ENCODE data around the gene ACP6. TPM values are rescaled to one million over a fixed set of nuclear protein-coding genes. Genes with fewer than 3 reads are reported as not detected.

ACP6 gene
- total RNA-seq, 1 donor from 2014 or later = 14.2 TPM

DNA sequence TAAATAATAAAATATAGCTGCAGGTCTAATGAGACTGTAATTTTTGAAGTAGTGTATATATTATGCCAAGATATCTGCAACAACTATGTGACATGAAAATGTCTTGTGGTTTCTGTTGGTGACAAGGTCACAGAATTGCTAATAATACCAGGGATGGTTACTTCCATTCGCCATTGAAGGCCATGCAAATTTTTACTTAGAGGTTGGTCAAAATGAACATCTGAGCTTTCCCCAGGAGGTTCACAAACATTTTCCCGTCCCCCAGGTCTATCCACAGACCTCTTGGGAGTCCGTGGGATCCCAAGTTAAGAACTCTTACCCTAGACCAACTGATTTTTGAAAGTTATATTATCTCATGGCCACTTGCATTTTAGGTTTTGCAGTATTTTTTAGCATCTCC is 66.3 kb downstream of the ACP6 start:
- intact Hi-C loops (cut with DNase I) = no loop called here
- peaks cover 13% of the 10 kb centered on the region for H3K4me1 ChIP-seq
- TF ChIP-seq POLR2AphosphoS5 (IDR thresholded peaks at IDR 0.05; ENCODE audit: insufficient read depth in 1 of 2, low read depth in 1 of 2) (no peak), POLR2A (IDR thresholded peaks at IDR 0.05) (no peak)
- TF ChIP-seq, protein P1, sequence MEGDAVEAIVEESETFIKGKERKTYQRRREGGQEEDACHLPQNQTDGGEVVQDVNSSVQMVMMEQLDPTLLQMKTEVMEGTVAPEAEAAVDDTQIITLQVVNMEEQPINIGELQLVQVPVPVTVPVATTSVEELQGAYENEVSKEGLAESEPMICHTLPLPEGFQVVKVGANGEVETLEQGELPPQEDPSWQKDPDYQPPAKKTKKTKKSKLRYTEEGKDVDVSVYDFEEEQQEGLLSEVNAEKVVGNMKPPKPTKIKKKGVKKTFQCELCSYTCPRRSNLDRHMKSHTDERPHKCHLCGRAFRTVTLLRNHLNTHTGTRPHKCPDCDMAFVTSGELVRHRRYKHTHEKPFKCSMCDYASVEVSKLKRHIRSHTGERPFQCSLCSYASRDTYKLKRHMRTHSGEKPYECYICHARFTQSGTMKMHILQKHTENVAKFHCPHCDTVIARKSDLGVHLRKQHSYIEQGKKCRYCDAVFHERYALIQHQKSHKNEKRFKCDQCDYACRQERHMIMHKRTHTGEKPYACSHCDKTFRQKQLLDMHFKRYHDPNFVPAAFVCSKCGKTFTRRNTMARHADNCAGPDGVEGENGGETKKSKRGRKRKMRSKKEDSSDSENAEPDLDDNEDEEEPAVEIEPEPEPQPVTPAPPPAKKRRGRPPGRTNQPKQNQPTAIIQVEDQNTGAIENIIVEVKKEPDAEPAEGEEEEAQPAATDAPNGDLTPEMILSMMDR (IDR thresholded peaks at IDR 0.05) = no peak
- H3K27ac ChIP-seq = no peak overlapping the region
- no peaks in the 10 kb centered on the region for H3K9me3 ChIP-seq
- no peaks in the 10 kb centered on the region for H3K27me3 ChIP-seq
- no peaks in the 10 kb centered on the region for H3K36me3 ChIP-seq
- no peak overlapping the region for H3K4me3 ChIP-seq
- DNase-seq (ENCODE audit: extremely low spot score in 2 of 2) = no peak

DNA sequence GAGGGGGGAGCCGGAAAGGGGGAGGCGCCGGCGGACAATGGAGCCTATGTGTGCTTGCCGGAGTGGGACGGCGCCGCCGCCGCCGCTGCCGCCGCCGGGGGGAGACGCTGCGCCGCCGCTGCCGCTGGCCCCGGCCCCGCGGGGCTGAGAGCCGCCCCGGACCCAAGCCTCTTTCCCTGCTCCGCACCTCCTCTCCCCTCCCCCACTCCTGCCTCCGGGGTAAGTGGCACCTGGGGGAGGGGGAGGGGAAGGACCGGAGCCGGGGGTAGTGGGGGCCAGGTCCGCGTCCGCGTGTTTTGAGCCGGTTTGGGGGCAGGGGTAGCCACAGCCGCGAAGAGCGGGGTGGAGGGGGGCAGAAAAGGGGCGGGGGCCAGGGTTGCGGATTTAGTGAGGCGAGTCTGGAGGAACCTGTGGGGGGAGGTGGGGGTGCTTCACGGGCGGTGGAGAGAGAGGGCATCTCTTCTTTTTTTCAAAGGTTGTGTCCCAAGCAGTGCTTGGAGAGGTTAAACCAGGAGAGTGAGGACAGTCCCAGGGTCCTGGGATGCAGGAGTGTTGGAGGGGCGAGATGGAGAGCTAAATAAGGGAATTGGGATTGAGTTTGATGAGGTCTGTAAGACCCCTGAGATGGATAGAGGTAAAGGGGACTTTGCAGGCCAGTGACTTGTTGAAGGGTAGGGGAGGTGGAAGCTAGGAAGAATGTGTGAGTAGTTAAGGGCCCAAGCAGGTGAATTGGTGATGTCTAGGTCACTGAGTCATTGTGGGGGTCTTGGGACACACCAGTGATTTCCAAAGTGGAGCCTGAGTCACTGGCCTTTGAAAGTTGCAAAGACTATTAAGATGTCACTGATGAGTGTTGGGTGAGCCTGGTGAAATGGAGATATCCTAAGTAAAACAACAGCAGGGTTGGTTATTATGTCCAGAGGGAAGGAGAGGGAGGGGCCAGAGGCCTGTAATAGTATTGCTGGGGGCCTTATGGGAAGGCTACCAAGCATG is 69.9 kb downstream of the ACP6 start:
- Histone ChIP-seq H3K27me3 (no peaks in the 10 kb centered on the region), H3K27ac (peak overlapping the region; percentile 91), H3K4me1 (peaks cover 22% of the 10 kb centered on the region), H3K36me3 (no peaks in the 10 kb centered on the region), H3K4me3 (peak overlapping the region; percentile 71 to 89), H3K9me3 (no peaks in the 10 kb centered on the region)
- TF ChIP-seq, protein P1 (IDR thresholded peaks at IDR 0.05) = no peak
- peak; percentile 13 to 46 for TF ChIP-seq POLR2A (IDR thresholded peaks at IDR 0.05)
- no peak for DNase-seq (ENCODE audit: extremely low spot score in 2 of 2)
- intact Hi-C loops (cut with DNase I) = loop anchor here (2.0 kb wide), 1 partner anchor 60 kb away; the partner anchor contains the start of gene BCL9

DNA sequence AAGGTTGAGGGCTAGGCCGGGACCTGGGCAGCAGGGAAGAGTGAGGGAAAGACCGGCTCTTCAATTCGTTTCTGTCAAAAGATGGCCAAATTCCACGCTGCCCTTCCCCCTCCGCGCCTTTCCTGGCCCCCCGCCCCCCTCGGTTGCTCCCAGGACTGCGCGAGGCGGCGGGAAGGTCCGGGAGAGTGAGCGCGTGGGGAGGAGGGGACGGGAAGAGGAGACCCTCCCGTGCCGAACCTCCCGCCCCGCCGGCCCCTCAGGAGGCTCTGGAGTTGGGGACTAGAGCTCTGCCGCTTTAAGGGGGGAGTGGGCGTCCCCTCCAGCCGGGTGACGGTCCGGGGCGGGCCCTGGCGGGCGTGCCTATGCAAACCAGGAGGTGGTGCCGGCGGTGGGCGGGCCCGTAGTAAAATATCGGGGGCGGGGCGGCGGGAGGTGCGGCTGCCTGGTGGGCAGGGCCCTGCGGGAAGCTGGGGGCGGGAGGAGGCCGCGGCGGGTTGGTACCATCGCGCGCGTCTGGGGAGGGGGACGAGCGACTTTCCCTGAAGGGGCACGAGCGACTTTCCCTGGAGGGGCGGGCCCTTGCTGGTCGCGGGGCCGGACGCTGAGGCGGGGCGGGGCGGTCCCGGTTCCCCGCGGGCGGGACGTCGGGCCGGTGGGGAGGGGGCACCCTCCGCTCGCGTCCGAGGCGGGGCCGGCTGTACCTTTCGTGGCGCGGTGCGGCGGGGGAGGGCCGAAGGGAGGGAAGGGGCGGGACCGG is 70.8 kb downstream of the ACP6 start:
- peak in 1 of 2 donors; percentile 97 for DNase-seq (ENCODE audit: extremely low spot score in 2 of 2)
- H3K9me3 ChIP-seq = no peaks in the 10 kb centered on the region
- TF ChIP-seq POLR2A (IDR thresholded peaks at IDR 0.05) (peak in 1 of 2 donors; percentile 91), POLR2AphosphoS5 (IDR thresholded peaks at IDR 0.05; ENCODE audit: insufficient read depth in 1 of 2, low read depth in 1 of 2) (peak; percentile 71 to 99)
- TF ChIP-seq, protein P1 (IDR thresholded peaks at IDR 0.05) = no peak
- intact Hi-C loops (cut with DNase I) = loop anchor here (2.0 kb wide), 1 partner anchor 59 kb away; the partner anchor contains the start of gene BCL9
- peak overlapping the region; percentile 91 for H3K27ac ChIP-seq
- H3K27me3 ChIP-seq = no peaks in the 10 kb centered on the region
- H3K4me1 ChIP-seq = peaks cover 22% of the 10 kb centered on the region
- H3K36me3 ChIP-seq = no peaks in the 10 kb centered on the region
- peak overlapping the region; percentile 71 to 89 for H3K4me3 ChIP-seq

DNA sequence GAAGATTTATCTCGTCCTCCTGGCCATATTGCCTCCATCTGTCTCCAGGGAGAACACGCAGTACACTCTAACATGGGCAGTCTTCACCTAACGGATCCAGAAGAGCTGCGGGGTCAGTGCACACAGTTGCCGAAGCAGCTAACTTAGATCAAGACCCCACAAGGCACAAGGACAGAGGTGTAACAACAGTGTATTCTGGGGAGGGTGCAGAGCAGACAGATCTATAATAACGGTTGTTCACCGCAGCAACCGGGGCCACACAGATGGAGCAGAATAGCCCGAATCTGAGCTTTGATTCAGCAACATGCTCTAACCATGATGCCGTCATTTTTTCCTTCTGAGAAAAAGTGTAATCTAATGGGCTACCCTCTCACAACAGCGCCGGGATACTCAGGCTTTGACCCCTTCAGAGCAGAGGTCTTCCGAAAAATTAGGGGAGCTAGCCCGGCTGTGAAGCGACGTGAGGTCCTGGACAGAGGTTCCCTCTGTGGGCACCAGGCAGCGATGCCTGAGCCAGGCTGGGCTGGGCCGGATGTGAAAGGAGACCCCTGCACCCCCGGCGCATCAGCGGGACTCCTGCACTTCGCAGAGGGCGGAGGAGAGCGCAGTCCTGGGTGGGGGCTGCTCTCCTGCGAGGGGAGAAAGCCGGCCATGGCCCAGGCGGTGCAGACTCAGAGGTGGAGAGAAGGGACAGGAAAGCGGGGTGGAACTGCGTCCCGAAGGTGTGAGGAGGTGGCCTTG is 71.5 kb downstream of the ACP6 start:
- peak in 1 of 2 donors; percentile 89 for DNase-seq (ENCODE audit: extremely low spot score in 2 of 2)
- H3K27ac ChIP-seq = peak overlapping the region; percentile 91
- H3K4me3 ChIP-seq = peak overlapping the region; percentile 71 to 89
- no peaks in the 10 kb centered on the region for H3K27me3 ChIP-seq
- TF ChIP-seq POLR2AphosphoS5 (IDR thresholded peaks at IDR 0.05; ENCODE audit: insufficient read depth in 1 of 2, low read depth in 1 of 2) (no peak), POLR2A (IDR thresholded peaks at IDR 0.05) (no peak)
- TF ChIP-seq, protein P1 (IDR thresholded peaks at IDR 0.05) = no peak
- peaks cover 22% of the 10 kb centered on the region for H3K4me1 ChIP-seq
- no peaks in the 10 kb centered on the region for H3K9me3 ChIP-seq
- H3K36me3 ChIP-seq = no peaks in the 10 kb centered on the region
- intact Hi-C loops (cut with DNase I) = no loop called here

All from vagina (tissue), 2 donors.